VCaP (cell line): Measurements from ENCODE around the gene KSR1.
A peak's percentile ranks its signal among the peaks of the same experiment; 100 is the strongest.

ENCODE experiments used
- H3K27ac ChIP-seq: fragments of 450-650 bp; 2 replicates; pipeline ENCODE4 v1.5.1; 2017
- TF ChIP-seq, protein P1 (sequence below): fragments of 450-650 bp; conservative IDR thresholded peaks from 2 replicates; pipeline ENCODE4 v1.5.1; 2017; ENCODE audit warnings: mild to moderate bottlenecking, moderate library complexity

Gene KSR1

GRCh38 chr17:27593232-27593856, 137.1 kb downstream of the KSR1 start:
- TF ChIP-seq, protein P1, sequence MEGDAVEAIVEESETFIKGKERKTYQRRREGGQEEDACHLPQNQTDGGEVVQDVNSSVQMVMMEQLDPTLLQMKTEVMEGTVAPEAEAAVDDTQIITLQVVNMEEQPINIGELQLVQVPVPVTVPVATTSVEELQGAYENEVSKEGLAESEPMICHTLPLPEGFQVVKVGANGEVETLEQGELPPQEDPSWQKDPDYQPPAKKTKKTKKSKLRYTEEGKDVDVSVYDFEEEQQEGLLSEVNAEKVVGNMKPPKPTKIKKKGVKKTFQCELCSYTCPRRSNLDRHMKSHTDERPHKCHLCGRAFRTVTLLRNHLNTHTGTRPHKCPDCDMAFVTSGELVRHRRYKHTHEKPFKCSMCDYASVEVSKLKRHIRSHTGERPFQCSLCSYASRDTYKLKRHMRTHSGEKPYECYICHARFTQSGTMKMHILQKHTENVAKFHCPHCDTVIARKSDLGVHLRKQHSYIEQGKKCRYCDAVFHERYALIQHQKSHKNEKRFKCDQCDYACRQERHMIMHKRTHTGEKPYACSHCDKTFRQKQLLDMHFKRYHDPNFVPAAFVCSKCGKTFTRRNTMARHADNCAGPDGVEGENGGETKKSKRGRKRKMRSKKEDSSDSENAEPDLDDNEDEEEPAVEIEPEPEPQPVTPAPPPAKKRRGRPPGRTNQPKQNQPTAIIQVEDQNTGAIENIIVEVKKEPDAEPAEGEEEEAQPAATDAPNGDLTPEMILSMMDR = 0 out of 2 replicates have a peak, but pooled peaks have one; percentile 5
- H3K27ac ChIP-seq = no peak overlapping the region

- no peak overlapping the region for H3K27ac ChIP-seq
- TF ChIP-seq, protein P1 = 0 out of 2 replicates have a peak, but pooled peaks have one; percentile 1
These were observed 137.6 kb downstream of the KSR1 start for GRCh38 chr17:27593857-27594255.

- no peak overlapping the region for H3K27ac ChIP-seq
- TF ChIP-seq, protein P1 = no peak
These were observed 139.0 kb downstream of the KSR1 start for GRCh38 chr17:27595208-27595607.

DNA sequence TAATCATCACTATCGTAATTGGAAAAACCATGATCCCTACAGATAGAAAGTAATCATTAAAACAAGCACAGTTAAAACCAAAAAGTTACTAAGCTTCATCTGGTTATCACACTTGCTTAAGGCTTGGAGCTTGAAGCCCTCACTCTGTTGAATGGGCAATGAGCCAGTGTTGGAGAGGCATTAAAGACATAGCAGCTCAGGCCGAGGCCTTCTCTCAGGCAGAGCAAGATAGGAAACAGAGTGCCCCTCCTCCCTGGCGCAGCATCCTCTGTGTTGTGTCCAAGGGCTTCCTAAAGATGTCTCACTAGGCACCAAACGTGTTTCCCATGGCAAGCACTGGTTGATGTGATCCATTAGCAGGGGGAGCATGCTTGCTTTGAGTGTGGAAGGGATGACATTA, 139.8 kb downstream of the KSR1 start:
- no peak overlapping the region for H3K27ac ChIP-seq
- TF ChIP-seq, protein P1 = no peak

DNA sequence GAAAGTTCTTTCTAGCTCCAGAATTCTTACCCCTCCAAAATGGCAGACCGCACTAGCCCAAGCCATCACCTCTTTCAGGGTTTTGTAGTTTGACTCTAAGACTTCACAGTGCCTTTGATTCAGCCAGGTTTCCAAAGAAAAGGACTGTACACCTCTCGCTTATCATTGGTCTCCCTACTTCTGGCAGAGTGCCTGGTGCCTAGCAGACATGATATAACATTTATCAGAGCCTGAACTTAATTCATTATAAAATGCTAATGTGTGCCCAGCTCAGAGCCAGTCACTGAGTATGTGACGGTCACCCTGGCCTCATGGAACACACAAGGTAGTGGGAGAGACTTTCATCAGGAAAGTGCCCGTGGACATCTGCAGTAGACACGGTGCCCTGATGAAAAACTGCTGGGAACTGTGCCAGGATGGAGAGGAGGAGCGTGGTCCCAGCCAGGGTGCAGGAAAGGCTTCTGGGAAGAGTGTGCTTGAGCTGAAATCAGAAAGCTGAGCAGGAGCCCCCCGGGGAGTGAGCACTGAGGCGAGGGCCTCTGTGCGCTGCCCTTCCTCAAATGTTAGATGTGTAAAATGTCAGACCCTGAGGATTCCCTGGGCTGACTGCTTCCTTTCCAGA, 140.4 kb downstream of the KSR1 start:
- TF ChIP-seq, protein P1 = no peak
- H3K27ac ChIP-seq = no peak overlapping the region

DNA sequence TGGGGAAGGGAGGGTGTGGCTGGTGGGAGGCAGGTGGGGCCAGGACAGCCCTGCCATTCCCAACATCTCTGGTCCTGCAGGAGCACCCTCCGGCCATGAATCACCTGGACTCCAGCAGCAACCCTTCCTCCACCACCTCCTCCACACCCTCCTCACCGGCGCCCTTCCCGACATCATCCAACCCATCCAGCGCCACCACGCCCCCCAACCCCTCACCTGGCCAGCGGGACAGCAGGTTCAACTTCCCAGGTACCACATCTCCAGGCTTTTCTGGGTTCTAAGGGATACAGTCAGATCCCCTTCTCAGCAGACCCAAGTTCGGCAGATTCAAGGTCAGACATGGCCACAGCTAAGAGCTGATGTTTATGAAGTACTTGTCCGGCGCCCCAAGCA, 140.9 kb downstream of the KSR1 start:
- TF ChIP-seq, protein P1 = no peak
- H3K27ac ChIP-seq = no peak overlapping the region

GRCh38 chr17:27597783-27598320, 141.6 kb downstream of the KSR1 start:
- H3K27ac ChIP-seq = no peak overlapping the region
- TF ChIP-seq, protein P1 = no peak
